ENCODE results near the gene SORBS1. TPM values are rescaled to one million over a fixed set of nuclear protein-coding genes. Genes with fewer than 3 reads are reported as not detected.

The SORBS1 gene
- total and polyA plus RNA-seq, 8 donors, result 34.4 to 713 (median 168) TPM

- DNase-seq, result no peak
- TF ChIP-seq POLR2A (IDR thresholded peaks at IDR 0.05) (no peak), POLR2AphosphoS5 (IDR thresholded peaks at IDR 0.05) (no peak), EP300 (IDR thresholded peaks at IDR 0.05) (no peak)
- TF ChIP-seq, protein P1, sequence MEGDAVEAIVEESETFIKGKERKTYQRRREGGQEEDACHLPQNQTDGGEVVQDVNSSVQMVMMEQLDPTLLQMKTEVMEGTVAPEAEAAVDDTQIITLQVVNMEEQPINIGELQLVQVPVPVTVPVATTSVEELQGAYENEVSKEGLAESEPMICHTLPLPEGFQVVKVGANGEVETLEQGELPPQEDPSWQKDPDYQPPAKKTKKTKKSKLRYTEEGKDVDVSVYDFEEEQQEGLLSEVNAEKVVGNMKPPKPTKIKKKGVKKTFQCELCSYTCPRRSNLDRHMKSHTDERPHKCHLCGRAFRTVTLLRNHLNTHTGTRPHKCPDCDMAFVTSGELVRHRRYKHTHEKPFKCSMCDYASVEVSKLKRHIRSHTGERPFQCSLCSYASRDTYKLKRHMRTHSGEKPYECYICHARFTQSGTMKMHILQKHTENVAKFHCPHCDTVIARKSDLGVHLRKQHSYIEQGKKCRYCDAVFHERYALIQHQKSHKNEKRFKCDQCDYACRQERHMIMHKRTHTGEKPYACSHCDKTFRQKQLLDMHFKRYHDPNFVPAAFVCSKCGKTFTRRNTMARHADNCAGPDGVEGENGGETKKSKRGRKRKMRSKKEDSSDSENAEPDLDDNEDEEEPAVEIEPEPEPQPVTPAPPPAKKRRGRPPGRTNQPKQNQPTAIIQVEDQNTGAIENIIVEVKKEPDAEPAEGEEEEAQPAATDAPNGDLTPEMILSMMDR (IDR thresholded peaks at IDR 0.05), result no peak
- H3K27ac ChIP-seq, result peak overlapping the region in 3 of 5 donors; percentile 14 to 56 (median 49)
- no peaks in the 10 kb centered on the region for H3K27me3 ChIP-seq
- WGBS, 5 donors, result 67 to 100% (median 96%) methylated on average over 1 of the region's 1 CpG
- H3K36me3 ChIP-seq, result peaks cover 24 to 58% (median 44%) of the 10 kb centered on the region in 4 donors
- intact Hi-C loops (cut with DNase I; ENCODE audit: low total_unique reads), result no loop called here
- peaks cover 31 to 87% (median 56%) of the 10 kb centered on the region in 4 donors for H3K4me1 ChIP-seq
- H3K4me3 ChIP-seq, result no peak overlapping the region
- H3K9me3 ChIP-seq, result no peaks in the 10 kb centered on the region
These were observed 248.1 kb downstream of the SORBS1 start for GRCh38 chr10:95312986-95313495.

DNA sequence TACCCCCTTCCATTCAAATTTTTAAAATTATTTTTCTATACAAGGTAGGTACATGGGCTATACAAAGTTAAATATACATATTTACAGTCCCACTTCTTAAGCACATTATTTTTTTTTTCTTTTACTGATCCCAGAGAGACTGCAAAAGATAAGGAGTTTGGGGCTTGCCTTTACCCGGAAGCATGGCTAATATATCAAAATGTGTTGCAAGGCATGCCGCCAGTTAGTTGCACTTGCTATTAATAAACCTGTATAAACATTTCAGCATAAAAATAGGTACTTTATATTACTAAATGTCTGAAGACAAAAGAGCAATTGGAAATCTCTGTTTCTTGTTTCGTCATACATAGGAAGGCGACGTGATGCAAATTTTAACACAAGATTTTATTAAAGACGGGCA, 248.9 kb downstream of the SORBS1 start:
- DNase-seq, result peak; percentile 54 to 75
- peaks cover 31 to 85% (median 62%) of the 10 kb centered on the region in 4 donors for H3K4me1 ChIP-seq
- WGBS, 5 donors, result 25 to 39% (median 31%) methylated on average over 6 of the region's 6 CpGs
- H3K36me3 ChIP-seq, result peaks cover 18 to 51% (median 36%) of the 10 kb centered on the region in 4 donors
- no peaks in the 10 kb centered on the region for H3K27me3 ChIP-seq
- TF ChIP-seq POLR2AphosphoS5 (IDR thresholded peaks at IDR 0.05), result peak in 1 of 3 donors; percentile 31
- TF ChIP-seq, protein P1 (IDR thresholded peaks at IDR 0.05), result no peak
- H3K4me3 ChIP-seq, result no peak overlapping the region
- intact Hi-C loops (cut with DNase I; ENCODE audit: low total_unique reads), result no loop called here
- no peaks in the 10 kb centered on the region for H3K9me3 ChIP-seq
- peak overlapping the region in 3 of 5 donors; percentile 14 to 56 (median 49) for H3K27ac ChIP-seq

DNA sequence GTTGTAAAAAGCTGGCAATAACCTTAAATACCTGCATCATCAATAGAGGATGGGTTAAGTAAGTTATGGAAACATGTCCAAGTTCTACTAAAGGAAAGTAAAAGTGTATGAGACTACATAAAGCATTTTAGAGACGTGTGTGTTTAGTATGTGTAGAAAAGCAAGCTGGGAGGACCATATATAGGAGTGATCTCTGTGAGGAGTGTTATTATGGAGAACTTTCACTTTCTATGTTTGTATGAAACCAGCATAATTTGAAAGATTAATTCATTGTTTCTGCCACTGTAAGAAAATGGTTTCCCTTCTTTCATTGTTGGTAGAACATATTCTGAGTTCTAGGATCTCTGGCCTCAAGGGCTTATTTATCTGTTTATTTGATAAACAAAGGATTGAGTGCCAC, 251.2 kb downstream of the SORBS1 start:
- no peak overlapping the region for H3K4me3 ChIP-seq
- TF ChIP-seq EP300 (IDR thresholded peaks at IDR 0.05), result no peak
- TF ChIP-seq, protein P1 (IDR thresholded peaks at IDR 0.05), result no peak
- TF ChIP-seq POLR2A (IDR thresholded peaks at IDR 0.05), result no peak
- no peak for TF ChIP-seq POLR2AphosphoS5 (IDR thresholded peaks at IDR 0.05)
- intact Hi-C loops (cut with DNase I; ENCODE audit: low total_unique reads), result no loop called here
- no peak for DNase-seq
- H3K27me3 ChIP-seq, result no peaks in the 10 kb centered on the region
- H3K4me1 ChIP-seq, result peaks cover 34 to 86% (median 60%) of the 10 kb centered on the region in 4 donors
- H3K36me3 ChIP-seq, result peaks cover 15 to 28% (median 19%) of the 10 kb centered on the region in 4 donors
- WGBS, 5 donors, result 13 to 30% (median 23%) methylated on average over 1 of the region's 1 CpG
- peak overlapping the region in 4 of 5 donors; percentile 74 to 84 (median 81) for H3K27ac ChIP-seq
- H3K9me3 ChIP-seq, result no peaks in the 10 kb centered on the region

- no peak for TF ChIP-seq EP300 (IDR thresholded peaks at IDR 0.05)
- TF ChIP-seq, protein P1 (IDR thresholded peaks at IDR 0.05), result no peak
- TF ChIP-seq POLR2A (IDR thresholded peaks at IDR 0.05), result no peak
- peak; percentile 24 to 92 (median 71) for TF ChIP-seq POLR2AphosphoS5 (IDR thresholded peaks at IDR 0.05)
- peaks cover 34 to 84% (median 56%) of the 10 kb centered on the region in 4 donors for H3K4me1 ChIP-seq
- peak; percentile 78 to 94 for DNase-seq
- WGBS, 5 donors, result 18 to 35% (median 20%) methylated on average over 8 of the region's 8 CpGs
- H3K27ac ChIP-seq, result peak overlapping the region; percentile 47 to 84 (median 81)
- H3K4me3 ChIP-seq, result no peak overlapping the region
- peaks cover 5 to 14% (median 6%) of the 10 kb centered on the region in 4 donors for H3K36me3 ChIP-seq
- no peaks in the 10 kb centered on the region for H3K9me3 ChIP-seq
- intact Hi-C loops (cut with DNase I; ENCODE audit: low total_unique reads), result no loop called here
- H3K27me3 ChIP-seq, result no peaks in the 10 kb centered on the region
These were observed 252.5 kb downstream of the SORBS1 start for GRCh38 chr10:95308389-95309302.
